ENCODE data around the gene FGF12.

- TF ChIP-seq CTCF (conservative IDR thresholded peaks at IDR 0.05; ENCODE audit: low read length) (no peak), EZH2phosphoT487 (IDR thresholded peaks at IDR 0.05; ENCODE audit: borderline replicate concordance, low read depth, low read length) (no peak)
Observed at GRCh38 chr3:192313605-192314004, 413.7 kb downstream of the FGF12 start.

Measured in OCI-LY7 (cell line).